Sciatic nerve (tissue), 2 donors: ENCODE measurements around the gene ATP8A2. TPM values are rescaled to one million over a fixed set of nuclear protein-coding genes. Genes with fewer than 3 reads are reported as not detected.

Experiments used
- ATAC-seq: fragments of 200-7000 bp; cut with Tn5 transposase; one replicate; pipeline ENCODE4 v1.9.1; 2020; ENCODE audit warnings: mild to moderate bottlenecking, moderate library complexity
- DNase-seq: peaks from one replicate; pipeline ENCODE4 v3.0.0-alpha.2; 2020; ENCODE audit warnings: low spot score
- intact Hi-C: fragments of 100-400 bp; cut with DNase I; formaldehyde crosslinking; loops from one replicate; pipeline ENCODE4 v1.14.2; 2022
- total RNA-seq: library from RNA; stranded (reverse); fragmentation: NEBNext Ultra II Directional; extraction: Animal tissue kit (Norgen Biotek cat#: 25700); gene quantifications from one replicate; pipeline ENCODE4 v1.2.1, GENCODE V29; 2021
- donor health status: DM: no; HTN: no; CAD: no.
- donor health status: DM: no; HTN: no; CAD: no.

The ATP8A2 gene
- total RNA-seq, 1 donor from 2014 or later: 1.2 TPM

DNA sequence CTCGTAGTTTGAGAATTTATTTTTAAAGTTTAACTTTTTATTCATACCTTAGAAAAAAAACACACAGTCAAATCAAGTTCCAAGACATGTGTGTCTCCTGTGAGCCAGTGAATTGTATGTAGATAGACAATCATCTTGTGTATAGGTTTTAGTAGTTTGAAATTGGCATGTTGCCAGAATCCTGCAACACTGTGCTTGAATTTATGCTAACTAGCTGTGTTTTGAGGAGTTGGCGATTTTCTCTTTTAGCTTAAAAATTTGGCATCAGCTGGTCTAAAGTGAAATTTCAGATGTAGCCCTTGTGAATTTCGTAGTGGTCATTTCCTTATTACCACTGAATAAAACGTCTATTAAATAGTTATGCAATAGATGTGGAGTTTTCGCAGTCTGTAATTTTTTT lies 213.2 kb downstream of the ATP8A2 start:
- ATAC-seq (no peak), DNase-seq (no peak)
- intact Hi-C loops: no loop called here

DNA sequence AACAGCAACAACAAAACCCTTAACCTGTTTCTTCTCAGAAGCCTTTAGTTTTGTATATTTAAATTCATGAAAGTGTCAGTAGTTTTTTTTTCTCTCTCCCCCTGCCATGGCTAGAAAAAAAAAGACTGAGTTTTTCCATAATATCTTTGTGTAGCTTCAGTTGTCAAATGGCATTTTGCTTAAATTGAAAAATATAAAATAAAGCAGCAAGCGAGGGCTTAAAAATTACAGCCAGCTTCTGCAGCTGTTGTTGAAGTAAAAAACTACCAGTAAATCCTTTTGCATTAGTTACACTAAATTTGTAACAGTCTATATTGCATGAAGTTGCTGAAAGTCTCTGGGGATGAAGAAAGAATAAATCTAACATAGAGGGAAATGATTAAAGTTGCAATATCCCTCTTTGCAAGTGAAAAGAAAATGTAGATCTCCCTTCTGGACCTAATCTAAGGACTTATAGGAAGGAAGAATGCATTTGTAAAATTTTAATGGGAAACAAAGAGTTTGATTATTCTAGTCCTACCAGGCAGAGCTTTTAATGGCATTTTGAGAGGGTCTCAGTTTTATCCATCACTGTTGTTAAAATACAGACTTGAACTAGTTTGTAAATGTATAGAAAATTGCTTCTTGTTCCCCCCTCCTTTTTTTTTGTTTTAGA lies 215.7 kb downstream of the ATP8A2 start:
- no peak for ATAC-seq

DNA sequence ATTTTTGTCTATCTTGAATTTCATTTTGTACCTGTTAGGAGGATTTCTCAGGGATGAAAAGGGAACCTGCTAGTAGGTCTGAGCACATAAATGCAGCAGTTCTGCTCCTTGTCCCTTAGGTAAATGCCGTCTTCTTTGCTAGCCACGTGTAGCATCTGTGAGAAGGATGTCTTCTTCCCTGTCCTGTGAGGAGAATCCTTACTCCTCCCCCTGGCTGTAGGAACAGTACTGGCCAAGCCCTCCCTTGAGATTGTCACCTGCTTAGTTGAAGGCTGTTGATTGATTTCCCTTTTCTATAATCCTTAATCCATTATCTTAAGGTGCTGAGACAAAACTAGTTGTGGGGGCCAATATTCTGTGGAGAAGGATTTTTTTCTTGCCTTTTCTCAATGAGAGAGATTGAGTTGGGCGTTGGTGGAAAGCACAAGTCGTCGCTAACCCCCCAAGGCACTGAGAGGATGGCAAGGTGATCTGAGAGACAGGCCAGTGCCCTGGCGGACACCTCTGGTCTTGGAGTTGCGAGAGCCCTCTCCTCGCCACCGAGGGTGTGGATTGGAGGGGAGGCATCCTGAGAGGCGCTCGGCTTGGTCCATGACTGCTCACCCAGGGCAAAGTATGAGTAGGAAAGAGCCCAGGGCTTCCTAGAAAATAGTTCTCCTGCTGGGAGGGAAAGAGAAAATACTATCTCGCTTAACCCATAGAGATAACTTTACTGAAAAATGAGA lies 216.7 kb downstream of the ATP8A2 start:
- DNase-seq (no peak), ATAC-seq (no peak)
- intact Hi-C loops: no loop called here

More for the DNA sequence above, 215.7 kb downstream of the ATP8A2 start:
- DNase-seq: no peak
- intact Hi-C loops: no loop called here

DNA sequence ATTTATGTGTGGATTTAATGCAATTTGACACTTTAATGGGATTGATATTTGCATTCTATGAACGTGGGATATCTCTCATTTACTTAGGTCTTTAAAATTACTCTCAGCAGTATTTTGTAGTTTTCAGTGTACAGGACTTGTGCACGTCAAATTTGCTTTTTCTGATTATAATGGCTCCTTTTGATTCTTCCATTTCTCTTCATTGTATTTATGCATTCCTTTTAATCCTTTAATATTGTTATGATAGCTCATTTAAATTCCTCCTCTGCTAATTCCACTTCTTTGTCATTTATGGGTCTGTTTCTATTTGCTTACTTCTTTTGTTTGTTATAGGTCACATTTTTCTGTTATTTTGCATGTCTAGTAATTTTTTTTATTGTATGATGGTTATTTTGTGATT lies 226.6 kb downstream of the ATP8A2 start:
- ATAC-seq (no peak), DNase-seq (no peak)
- intact Hi-C loops: no loop called here

DNA sequence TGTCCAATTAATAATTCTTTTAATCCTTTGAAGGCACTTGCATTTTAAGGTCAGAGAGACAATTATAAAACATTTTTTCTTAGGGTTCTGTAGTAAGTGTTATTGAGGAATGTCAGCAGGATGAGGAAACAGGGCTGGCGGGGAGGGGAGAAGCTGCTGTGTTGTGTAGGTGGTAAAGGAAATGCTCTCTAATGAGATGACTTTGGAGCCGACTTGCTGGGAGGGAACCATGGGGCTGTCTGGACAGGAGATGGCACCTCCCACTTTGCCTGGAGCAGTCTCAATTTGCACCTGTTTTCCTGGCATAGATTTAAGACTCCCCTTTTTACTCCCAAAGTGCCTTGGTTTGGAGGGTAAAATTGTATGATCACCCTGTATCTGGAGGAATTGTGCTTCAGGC lies 230.4 kb downstream of the ATP8A2 start:
- no peak for DNase-seq
- intact Hi-C loops: no loop called here
- ATAC-seq: no peak

DNA sequence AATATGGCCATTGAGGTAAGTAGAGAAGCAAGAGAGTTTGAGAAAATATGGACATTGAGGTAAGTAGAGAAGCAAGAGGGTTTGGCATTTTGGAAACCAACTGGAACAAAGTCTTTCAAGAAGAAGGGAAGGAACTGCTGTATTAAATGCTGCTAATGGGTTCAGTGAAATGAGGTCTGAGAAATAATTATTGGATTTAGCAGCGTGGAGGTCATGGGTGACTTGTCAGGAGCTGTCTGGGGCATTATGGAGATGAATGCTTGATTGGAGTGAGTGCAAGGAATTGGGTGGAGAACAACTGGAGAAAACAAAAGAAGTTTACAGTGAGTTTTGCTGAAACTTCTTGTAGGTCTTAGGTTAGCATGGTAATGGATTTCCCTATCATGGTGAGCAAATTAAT lies 232.3 kb downstream of the ATP8A2 start:
- ATAC-seq (no peak), DNase-seq (no peak)
- intact Hi-C loops: no loop called here

DNA sequence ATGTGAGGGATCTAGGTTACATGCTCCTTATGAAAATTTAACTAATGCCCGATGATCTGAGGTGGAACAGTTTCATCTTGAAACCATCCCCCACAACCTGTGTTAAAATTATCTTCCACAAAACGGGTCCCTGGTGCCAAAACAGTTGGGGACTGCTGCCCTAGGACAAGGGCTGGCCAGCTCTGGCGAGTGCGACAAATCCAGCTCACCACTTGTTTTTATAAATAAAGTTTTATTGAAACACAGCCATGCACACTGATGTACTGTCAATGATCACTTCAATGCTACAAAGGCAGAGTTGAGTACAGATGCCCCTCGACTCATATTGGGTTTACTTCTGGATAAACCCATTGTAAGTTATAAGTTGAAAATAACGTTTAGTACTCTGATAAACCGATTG lies 235.3 kb downstream of the ATP8A2 start:
- intact Hi-C loops: no loop called here
- no peak for ATAC-seq
- DNase-seq: no peak

DNA sequence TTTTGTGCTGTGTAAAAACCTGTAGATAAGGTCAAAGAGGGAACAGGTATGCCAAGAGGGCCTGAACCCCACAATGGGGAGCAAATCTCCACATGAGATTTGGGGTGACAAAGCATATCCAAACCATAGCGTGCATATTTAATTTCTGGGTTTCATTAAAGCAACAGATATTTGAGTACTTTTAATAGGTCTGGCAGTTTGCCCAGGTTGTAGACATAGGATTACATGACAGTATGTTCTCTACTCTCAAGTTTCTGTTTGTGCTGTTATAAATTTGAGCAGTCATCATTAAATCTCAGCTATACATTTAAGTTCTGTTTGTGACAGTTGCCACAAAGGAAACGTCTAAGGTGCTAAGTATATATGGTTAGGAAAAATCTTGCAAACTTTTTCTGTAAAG lies 236.4 kb downstream of the ATP8A2 start:
- intact Hi-C loops: no loop called here
- DNase-seq: no peak
- ATAC-seq: no peak

DNA sequence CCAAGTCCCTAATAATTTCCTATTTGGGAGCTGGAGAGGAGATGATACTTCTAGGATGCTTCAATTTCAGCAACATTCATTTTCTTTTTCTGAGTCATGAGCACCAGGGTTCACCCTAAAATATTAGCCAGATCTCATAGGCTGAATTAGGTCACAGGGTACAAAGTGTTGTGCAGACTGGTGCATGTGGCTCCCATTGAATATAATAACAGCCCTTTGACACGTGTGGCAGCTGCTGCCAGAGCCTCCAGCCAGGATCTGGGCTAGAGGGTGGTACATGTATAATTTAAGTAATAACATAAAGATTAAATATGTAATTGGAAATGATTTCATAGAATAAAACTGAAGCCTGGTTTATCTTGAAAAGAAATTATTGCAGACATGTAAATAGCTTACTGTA lies 244.9 kb downstream of the ATP8A2 start:
- intact Hi-C loops: no loop called here
- no peak for ATAC-seq

DNA sequence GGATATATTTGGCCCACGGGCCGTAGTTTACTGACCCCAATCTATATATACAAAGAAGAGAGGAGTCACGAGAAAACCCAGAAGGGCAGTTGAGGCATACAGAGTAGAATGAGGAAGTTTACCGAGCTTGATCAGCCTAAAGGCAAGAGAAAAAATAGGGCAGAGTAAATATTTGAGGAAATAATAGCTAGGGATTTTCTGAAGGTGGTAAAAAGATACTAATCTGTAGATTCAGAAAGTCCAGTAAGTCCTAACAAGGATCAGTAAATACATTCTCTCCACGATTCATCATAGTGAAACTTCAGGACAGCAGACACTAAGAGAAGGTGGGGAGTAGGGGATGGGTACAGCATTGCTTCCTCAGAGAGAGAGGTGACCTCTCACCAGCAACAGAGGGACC lies 248.1 kb downstream of the ATP8A2 start:
- DNase-seq (no peak), ATAC-seq (no peak)
- intact Hi-C loops: no loop called here

More for the DNA sequence above, 244.9 kb downstream of the ATP8A2 start:
- DNase-seq: no peak

DNA sequence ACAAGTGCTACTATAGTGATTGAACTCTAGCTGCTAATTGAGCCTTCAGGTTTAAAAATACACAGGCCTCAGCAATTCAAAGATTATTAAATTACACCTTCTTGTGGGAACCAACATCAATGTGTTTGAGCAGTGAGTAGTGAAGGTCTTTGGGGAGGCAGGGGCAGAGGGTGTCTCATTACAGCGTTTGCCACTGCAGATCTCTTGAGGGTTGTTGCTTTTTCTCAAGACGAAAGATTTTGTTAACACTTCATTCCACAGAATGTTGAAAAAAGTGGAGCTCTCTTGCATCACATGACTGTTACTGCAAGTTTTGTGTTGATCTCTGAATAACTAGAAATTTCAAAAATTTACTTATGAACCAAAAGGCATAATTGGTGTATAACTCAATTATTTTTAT lies 253.6 kb downstream of the ATP8A2 start:
- ATAC-seq (no peak), DNase-seq (no peak)
- intact Hi-C loops: no loop called here

DNA sequence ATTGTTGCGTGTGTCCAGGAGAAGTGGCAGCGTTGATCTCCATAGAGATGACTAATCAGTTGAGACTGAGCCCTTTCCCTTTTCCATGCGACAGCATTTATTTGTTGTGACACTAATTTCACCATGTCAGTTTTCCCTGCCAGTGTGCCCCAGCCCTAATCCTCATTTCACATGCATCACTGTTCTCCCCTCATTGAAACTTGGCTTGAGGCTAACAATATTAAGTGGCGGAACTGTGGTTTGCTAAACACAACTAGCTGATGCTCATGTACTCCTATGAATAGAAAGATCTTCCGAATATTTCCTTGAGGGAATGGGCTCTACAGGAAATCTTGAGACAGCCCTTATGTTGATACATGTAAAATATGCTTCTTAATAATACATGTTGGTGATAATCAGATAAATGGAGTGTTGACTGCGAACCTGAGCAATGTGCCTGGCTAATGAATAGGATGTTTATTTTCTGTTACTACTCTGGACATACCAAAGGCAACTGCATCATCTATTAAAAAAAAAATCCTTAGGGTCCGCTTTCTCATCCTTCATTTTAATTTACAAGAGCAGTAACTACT lies 258.6 kb downstream of the ATP8A2 start:
- intact Hi-C loops: no loop called here
- no peak for DNase-seq
- ATAC-seq: no peak

DNA sequence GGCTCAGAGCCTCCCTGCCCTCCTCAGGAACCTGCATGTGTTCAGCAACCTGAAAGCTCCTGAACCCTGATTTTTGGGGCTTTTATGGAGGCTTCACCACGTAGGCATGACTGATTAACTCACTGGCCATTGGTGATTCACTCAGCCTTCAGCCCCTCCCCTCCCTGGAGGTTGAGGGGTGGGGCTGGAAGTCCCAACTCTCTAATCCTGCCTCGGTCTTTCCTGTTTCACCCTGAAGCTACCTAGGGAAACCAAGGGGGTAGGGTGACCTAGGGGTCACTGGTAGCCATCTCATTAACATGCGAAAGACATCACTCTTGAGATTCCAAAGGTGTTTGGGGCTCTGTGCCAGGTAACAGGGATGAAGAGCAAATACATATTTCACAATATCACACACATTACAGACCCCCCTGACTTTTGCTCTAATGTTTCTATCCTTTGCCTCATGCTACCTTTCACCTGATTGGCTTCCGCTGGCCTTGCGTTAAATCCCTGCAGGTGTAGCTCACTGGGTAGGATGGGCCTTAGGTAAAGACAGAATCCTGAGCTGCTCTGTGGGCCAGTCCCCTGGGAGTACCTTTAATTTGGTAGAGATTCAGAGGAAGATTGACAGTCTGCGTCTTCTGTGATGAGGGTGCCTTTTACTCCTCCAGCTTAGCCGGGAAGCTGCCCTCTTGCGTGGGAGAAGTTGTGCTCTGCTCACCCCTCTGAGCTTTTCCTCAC lies 260.6 kb downstream of the ATP8A2 start:
- intact Hi-C loops: no loop called here
- DNase-seq (no peak), ATAC-seq (no peak)

DNA sequence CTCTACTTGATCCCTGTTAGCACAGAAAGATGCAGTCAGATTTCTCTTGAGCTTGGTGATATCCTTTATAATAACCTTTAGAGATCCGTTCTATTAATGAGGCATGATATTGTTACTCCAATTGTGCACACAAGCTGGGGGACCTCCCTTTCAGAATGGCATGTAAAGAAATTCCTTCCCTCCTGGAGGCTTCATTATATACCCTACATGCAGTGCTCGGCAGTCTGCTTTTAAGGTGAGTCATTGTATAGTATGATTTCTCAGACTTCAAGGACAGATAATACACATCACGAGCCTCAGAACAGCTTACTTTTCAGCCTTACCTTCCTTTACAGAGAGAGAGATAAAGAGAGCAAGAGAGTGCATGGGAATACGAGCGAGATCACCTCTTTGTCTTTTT lies 261.3 kb downstream of the ATP8A2 start:
- ATAC-seq: no peak
- DNase-seq: no peak
- intact Hi-C loops: no loop called here

DNA sequence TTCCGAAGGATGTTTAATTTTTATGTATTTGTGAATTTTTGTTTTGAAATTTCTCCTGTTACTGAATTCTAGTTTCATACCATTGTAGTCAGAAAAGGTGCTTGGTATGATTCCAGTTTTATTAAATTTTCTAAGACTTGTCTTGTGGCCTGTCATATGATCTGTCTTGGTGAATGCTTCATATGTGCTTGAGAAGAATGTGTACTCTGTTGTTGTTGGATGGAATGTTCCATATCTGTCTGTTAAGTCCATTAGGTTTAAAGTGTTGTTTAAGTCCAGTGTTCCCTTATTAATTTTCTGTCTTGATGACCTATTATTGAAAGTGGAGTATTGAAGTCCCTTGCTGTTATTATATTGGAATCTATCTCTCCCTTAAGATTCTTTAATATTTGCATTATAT lies 273.9 kb downstream of the ATP8A2 start:
- DNase-seq (no peak), ATAC-seq (no peak)
- intact Hi-C loops: no loop called here

DNA sequence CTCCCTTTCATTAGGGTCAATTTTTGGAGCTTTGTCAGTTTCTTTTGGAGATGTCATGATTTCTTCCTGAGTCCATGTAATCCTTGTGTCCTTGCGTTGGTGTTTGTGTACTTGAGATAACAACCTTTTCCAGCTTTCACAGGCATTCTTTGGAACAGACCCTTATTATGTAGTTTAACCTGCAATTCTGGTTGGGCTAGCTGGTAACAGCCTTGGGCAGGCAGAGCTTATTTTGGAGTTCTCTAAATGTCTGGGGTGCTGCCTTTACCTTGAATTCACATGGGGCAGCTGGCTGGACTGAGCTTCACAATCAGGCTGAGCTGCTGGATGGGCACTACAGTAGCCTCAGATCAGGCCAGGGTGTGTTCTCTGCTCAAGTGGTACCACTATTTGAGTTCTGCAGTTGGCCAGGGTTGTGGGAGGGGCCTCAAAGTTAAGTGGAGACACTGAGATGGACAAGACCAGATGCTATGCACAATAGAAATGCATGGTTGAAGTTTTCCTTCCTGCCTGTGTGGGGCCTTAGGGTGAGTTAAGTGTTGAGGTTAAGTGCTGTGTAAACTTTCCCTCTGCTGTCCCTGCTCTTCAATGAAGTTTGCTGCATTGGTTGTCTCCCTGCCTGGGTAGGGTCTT lies 277.3 kb downstream of the ATP8A2 start:
- intact Hi-C loops: no loop called here
- DNase-seq (no peak), ATAC-seq (no peak)

DNA sequence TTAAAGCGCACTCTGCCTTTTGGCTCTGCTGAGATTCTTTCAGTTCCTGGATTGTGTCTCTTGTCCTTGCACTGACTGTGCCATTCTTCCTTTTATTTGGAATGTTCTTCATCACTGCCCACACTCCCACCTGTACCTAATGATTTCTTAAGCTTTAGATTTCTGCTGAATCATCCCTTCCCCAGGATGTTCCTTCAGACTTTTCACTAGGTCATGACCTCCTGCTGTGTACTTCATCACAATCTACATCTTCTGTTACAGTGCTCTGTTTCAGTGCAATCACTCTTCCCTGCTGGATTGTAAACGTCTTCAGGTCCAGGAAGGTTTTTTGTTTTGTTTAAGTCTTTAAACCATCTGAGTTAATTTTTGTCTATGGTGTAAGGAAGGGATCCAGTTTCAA lies 281.0 kb downstream of the ATP8A2 start:
- intact Hi-C loops: no loop called here
- DNase-seq (no peak), ATAC-seq (no peak)

DNA sequence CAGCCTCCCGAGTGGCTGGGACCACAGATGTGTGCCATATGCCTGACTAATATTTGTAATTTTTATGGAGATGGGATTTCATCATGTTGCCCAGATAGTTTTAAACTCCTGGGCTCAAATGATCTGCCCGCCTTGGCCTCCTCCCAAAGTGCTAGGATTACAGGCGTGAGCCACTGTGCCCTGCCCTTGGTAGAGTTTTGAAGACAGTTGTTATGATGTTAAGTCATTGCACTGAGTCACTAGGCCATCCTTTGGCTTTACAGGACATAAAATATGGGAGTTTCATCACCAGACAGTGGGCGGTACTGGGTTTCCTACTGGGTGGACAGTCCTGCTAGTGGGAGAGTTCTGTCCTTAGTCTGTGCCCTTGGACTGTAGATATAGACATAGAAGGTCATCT lies 282.5 kb downstream of the ATP8A2 start:
- ATAC-seq (no peak), DNase-seq (no peak)
- intact Hi-C loops: no loop called here

DNA sequence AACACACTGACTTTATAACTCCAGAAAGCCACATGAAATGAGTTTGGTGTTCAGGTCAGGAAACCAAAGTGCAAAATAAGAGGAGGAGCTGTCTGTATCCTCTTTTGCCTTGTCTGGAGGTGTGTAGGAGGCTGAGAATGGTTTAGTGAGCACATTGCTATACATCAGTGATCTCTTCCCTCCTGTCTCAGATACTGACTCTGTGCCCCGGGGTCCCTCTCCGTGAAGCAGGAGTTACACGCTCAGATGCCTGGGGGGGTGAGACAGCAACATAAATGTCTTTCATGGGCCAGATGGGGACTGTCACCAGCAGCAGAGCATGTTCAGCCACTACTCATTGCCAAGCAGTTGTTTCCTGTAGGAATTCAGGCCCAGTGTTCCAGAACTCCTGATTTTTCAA lies 285.4 kb downstream of the ATP8A2 start:
- intact Hi-C loops: no loop called here

More for the DNA sequence above, 285.4 kb downstream of the ATP8A2 start:
- DNase-seq: no peak
- ATAC-seq: no peak
